Tibial nerve (tissue), 4 donors: ENCODE results near the gene JPH2. TPM values are rescaled to one million over a fixed set of nuclear protein-coding genes. Genes with fewer than 3 reads are reported as not detected.
"Not testable (repeated sequence)": the region's sequence is repeated elsewhere in the genome, so short reads cannot be mapped to it uniquely, and the experiment has no call there.

ENCODE experiments used
- DNase-seq, 2 donors: peaks; one replicate each; pipeline ENCODE4 v3.0.0-alpha.2; 2019; ENCODE audit warnings: low spot score in 2 of 2
- H3K27ac ChIP-seq, 4 donors: fragments of 200-600 bp; sonication (generic) in 3 of 4; one replicate each; pipeline ENCODE4 v1.5.1; 2017 to 2019; ENCODE audit warnings: mild to moderate bottlenecking in 1 of 4
- H3K27me3 ChIP-seq, 2 donors: fragments of 200-600 bp; sonication (generic) in 1 of 2; one replicate each; pipeline versions ENCODE4 v1.5.1 to v1.6.0; 2017 to 2019
- H3K36me3 ChIP-seq, 3 donors: fragments of 200-600 bp; sonication (generic); one replicate each; pipeline ENCODE4 v1.5.1; 2018 to 2019
- H3K4me1 ChIP-seq, 4 donors: fragments of 200-600 bp; sonication (generic) in 3 of 4; one replicate each; pipeline ENCODE4 v1.5.1; 2017 to 2019
- H3K4me3 ChIP-seq, 4 donors: fragments of 200-600 bp; sonication (generic) in 3 of 4; one replicate each; pipeline ENCODE4 v1.5.1; 2017 to 2019; ENCODE audit warnings: mild to moderate bottlenecking in 1 of 4, moderate library complexity in 1 of 4
- H3K9me3 ChIP-seq, 4 donors: fragments of 200-600 bp; sonication (generic) in 3 of 4; one replicate each; pipeline ENCODE4 v1.5.1; 2017 to 2019
- EP300 ChIP-seq, 2 donors: sonication (generic); formaldehyde crosslinking; IDR thresholded peaks; one replicate each; pipeline ENCODE4 v1.6.1; 2017; ENCODE audit warnings: antibody characterized with exemption in 2 of 2, mild to moderate bottlenecking in 1 of 2
- POLR2A ChIP-seq, 2 donors: fragments of 450-650 bp; IDR thresholded peaks; one replicate each; pipeline ENCODE4 v1.6.1; 2017; ENCODE audit warnings: antibody characterized with exemption in 2 of 2, mild to moderate bottlenecking in 2 of 2, moderate library complexity in 2 of 2
- WGBS, 2 donors: methylation state at CpG; one replicate each; pipeline ENCODE4 v1.1.5; 2018; 5-methylcytosine and 5-hydroxymethylcytosine counted together
- total RNA-seq, 4 donors: library from RNA; depleted of rRNA; stranded (reverse); fragments of >200 nt; gene quantifications; one replicate each; pipeline ENCODE4 v1.1.0, GENCODE V29; 2016
- TF ChIP-seq, protein P1 (sequence below), 5 experiments: fragments of 200-600 bp in 3 of 5; fragments of 450-650 bp in 2 of 5; sonication (generic) in 3 of 5; IDR thresholded peaks; one replicate each; pipeline ENCODE4 v1.5.1; 2016 to 2019; ENCODE audit warnings: antibody characterized with exemption in 5 of 5, mild to moderate bottlenecking in 3 of 5, moderate library complexity in 2 of 5

JPH2 gene
- total RNA-seq, 4 donors from 2014 or later = 3.1 to 6.3 (median 5.3) TPM

DNA sequence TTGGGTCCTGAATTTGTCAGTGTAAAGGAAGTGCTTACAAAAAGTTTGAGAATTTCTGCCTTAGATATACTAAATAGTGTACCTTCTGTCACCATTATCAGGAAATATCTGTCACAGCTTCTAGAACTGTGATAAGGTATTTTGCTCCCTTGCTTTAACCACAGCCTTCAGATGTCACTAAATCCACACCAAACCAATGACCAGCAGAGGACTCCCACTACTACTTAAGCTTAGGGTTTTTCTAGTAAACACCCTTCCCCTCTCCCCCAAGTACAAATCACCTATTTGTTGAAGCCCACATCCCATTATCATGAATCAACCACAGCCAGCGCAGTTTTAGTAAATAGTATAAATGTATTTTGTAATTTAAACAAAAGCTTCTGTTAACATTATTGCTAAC is 8.6 kb upstream of the JPH2 start:
- Histone ChIP-seq H3K27me3 (no peaks in the 10 kb centered on the region), H3K27ac (no peak overlapping the region), H3K36me3 (peaks cover 8 to 58% (median 9%) of the 10 kb centered on the region in 3 donors), H3K4me1 (peaks cover 0 to 12% (median 0%) of the 10 kb centered on the region in 4 donors), H3K9me3 (no peaks in the 10 kb centered on the region), H3K4me3 (no peak overlapping the region)
- no peak for DNase-seq
- no peak for TF ChIP-seq POLR2A (IDR thresholded peaks at IDR 0.05)
- TF ChIP-seq, protein P1, sequence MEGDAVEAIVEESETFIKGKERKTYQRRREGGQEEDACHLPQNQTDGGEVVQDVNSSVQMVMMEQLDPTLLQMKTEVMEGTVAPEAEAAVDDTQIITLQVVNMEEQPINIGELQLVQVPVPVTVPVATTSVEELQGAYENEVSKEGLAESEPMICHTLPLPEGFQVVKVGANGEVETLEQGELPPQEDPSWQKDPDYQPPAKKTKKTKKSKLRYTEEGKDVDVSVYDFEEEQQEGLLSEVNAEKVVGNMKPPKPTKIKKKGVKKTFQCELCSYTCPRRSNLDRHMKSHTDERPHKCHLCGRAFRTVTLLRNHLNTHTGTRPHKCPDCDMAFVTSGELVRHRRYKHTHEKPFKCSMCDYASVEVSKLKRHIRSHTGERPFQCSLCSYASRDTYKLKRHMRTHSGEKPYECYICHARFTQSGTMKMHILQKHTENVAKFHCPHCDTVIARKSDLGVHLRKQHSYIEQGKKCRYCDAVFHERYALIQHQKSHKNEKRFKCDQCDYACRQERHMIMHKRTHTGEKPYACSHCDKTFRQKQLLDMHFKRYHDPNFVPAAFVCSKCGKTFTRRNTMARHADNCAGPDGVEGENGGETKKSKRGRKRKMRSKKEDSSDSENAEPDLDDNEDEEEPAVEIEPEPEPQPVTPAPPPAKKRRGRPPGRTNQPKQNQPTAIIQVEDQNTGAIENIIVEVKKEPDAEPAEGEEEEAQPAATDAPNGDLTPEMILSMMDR (IDR thresholded peaks at IDR 0.05) = no peak
- TF ChIP-seq EP300 (IDR thresholded peaks at IDR 0.05) = no peak
- 91 to 92% methylated on average over 1 of the region's 1 CpG for WGBS, 2 donors

DNA sequence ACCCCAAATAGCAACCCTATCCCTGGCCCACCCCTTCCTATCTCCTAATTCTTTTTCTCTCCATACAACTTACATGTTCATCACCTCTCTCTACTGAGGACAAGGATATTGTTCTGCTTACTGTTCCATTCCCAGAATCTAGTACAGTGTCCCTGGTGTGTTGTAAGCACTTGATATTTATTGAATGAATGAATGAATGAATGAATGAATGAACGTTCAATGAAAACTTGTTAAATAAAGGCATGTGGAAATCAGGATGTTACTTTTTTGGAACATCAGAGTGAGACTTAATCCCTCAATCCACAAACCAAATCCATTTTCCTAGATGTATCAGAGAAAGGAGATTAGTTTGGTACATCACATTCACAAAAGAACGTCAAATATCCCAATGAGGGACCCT is 6.8 kb upstream of the JPH2 start:
- WGBS, 2 donors = 72 to 85% methylated on average over 2 of the region's 2 CpGs
- H3K27ac ChIP-seq = no peak overlapping the region

DNA sequence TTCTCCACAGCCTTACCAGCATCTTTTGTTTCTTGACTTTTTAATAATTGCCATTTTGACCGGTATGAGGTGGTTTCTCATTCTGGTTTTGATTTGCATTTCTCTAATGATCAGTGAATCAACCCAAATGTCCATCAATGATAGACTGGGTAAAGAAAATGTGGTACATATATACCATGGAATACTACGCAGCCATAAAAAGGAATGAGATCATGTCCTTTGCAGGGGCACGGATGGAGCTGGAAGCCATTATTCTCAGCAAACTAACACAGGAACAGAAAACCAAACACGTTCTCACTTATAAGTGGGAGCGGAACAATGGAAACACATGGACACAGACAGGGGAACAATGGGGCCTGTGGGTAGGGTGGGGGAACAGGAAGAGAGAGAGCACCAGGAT is 4.7 kb upstream of the JPH2 start:
- H3K36me3 ChIP-seq = peaks cover 0 to 18% (median 1%) of the 10 kb centered on the region in 3 donors
- H3K9me3 ChIP-seq, DNase-seq, H3K27ac ChIP-seq, H3K4me3 ChIP-seq: not testable (repeated sequence)
- peaks cover 0 to 13% of the 10 kb centered on the region in 2 donors for H3K27me3 ChIP-seq
- 93 to 95% methylated on average over 5 of the region's 5 CpGs for WGBS, 2 donors
- H3K4me1 ChIP-seq = peaks cover 0 to 17% (median 9%) of the 10 kb centered on the region in 4 donors

More for the DNA sequence above, 6.8 kb upstream of the JPH2 start:
- Histone ChIP-seq H3K9me3 (no peaks in the 10 kb centered on the region), H3K36me3 (peaks cover 8 to 40% (median 9%) of the 10 kb centered on the region in 3 donors), H3K4me3 (no peak overlapping the region), H3K27me3 (no peaks in the 10 kb centered on the region), H3K4me1 (no peaks in the 10 kb centered on the region)
- no peak for TF ChIP-seq POLR2A (IDR thresholded peaks at IDR 0.05)
- TF ChIP-seq EP300 (IDR thresholded peaks at IDR 0.05) = no peak
- TF ChIP-seq, protein P1 (IDR thresholded peaks at IDR 0.05) = no peak
- no peak for DNase-seq

DNA sequence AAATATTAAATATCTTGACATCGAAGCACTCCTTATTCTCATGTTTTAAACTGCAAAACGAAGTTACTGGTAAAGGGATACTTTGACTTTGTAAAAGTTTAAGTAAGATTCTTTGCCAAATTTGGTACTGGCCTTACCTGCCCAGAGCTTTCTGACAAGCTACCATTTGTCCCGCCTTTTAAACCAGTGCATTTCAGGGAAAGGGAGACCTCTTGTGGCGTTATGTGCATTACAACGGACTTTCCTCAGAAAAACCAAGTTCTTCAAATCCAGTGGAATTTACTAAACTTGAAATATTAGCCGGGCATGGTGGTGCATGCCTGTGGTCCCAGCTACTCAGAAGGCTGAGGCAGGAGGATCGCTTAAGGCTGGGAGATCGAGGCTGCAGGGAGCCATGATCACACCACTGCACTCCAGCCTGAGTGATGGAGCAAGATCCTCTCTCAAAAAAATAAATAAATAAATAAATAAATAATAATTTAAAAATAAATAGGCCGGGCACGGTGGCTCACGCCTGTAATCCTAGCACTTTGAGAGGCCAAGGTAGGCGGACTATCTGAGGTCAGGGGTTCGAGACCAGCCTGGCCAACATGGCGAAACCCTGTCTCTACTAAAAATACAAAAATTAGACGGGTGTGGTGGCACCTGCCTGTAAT is 3.3 kb upstream of the JPH2 start:
- H3K27ac ChIP-seq = not testable (repeated sequence)
- WGBS, 2 donors = 27 to 30% methylated on average over 15 of the region's 15 CpGs

DNA sequence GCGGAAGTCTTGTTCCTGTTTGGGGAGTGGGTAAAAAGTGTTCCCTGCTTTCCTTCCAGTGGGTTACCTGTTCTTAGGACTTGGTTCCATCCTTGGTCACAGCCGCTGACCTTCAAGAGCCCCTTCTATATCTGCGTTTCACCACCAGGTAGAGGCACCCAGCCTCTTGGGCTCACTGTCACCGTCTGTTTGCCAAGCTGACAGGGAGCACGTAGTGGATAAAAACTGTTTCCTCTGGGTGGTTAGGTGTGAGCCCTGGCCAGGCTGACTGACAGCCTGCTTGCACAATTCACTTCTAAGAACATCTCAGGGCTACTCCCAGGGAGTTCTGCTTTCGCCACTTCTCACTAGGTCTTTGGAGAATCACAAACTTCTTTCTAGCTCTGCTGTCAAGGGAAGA is 1.8 kb upstream of the JPH2 start:
- Histone ChIP-seq H3K4me3 (no peak overlapping the region), H3K9me3 (no peaks in the 10 kb centered on the region), H3K4me1 (peaks cover 0 to 19% (median 10%) of the 10 kb centered on the region in 4 donors), H3K27me3 (peaks cover 0 to 21% of the 10 kb centered on the region in 2 donors), H3K27ac (no peak overlapping the region), H3K36me3 (no peaks in the 10 kb centered on the region)
- WGBS, 2 donors = 73 to 75% methylated on average over 6 of the region's 6 CpGs
- DNase-seq = no peak
- no peak for TF ChIP-seq POLR2A (IDR thresholded peaks at IDR 0.05)
- TF ChIP-seq EP300 (IDR thresholded peaks at IDR 0.05) = no peak
- TF ChIP-seq, protein P1 (IDR thresholded peaks at IDR 0.05) = no peak

More for the DNA sequence above, 3.3 kb upstream of the JPH2 start:
- not testable (repeated sequence) for H3K4me3 ChIP-seq, H3K36me3 ChIP-seq, H3K9me3 ChIP-seq
- DNase-seq = peak in 1 of 2 donors; percentile 73
- TF ChIP-seq, protein P1 (IDR thresholded peaks at IDR 0.05) = peak; percentile 60 to 75 (median 71)
- Histone ChIP-seq H3K27me3 (peaks cover 0 to 21% of the 10 kb centered on the region in 2 donors), H3K4me1 (peaks cover 0 to 19% (median 10%) of the 10 kb centered on the region in 4 donors)
